HL-60/S4 treated with phorbol 12-myristate 13-acetate at 8.2 ng/mL for 4 days and 3 days (cell line): ENCODE data around the gene HPRT1.
"Not testable (repeated sequence)": the region's sequence is repeated elsewhere in the genome, so short reads cannot be mapped to it uniquely, and the experiment has no call there.

Source experiments
- in situ Hi-C: fragments of 300-500 bp; cut with MboI; formaldehyde crosslinking; loops from 2 replicates; pipeline ENCODE4 v1.15.0; 2022; ENCODE audit warnings: low sequenced_read_pairs

HPRT1 gene, protein sequence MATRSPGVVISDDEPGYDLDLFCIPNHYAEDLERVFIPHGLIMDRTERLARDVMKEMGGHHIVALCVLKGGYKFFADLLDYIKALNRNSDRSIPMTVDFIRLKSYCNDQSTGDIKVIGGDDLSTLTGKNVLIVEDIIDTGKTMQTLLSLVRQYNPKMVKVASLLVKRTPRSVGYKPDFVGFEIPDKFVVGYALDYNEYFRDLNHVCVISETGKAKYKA

DNA sequence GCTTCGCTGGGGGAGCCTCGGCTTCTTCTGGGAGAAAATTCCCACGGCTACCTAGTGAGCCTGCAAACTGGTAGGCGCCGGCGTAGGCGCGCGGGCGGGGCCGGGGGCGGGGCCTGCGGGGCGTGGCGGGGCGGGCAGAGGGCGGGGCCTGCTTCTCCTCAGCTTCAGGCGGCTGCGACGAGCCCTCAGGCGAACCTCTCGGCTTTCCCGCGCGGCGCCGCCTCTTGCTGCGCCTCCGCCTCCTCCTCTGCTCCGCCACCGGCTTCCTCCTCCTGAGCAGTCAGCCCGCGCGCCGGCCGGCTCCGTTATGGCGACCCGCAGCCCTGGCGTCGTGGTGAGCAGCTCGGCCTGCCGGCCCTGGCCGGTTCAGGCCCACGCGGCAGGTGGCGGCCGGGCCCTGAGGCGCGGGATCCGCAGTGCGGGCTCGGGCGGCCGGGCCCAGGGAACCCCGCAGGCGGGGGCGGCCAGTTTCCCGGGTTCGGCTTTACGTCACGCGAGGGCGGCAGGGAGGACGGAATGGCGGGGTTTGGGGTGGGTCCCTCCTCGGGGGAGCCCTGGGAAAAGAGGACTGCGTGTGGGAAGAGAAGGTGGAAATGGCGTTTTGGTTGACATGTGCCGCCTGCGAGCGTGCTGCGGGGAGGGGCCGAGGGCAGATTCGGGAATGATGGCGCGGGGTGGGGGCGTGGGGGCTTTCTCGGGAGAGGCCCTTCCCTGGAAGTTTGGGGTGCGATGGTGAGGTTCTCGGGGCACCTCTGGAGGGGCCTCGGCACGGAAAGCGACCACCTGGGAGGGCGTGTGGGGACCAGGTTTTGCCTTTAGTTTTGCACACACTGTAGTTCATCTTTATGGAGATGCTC is at the start of gene HPRT1:
Gene HPRT1 (plus strand): TSS at position 161 of the 857 bp plus-strand sequence. CDS start 147 bp downstream, at position 308.
- in situ Hi-C loops = no loop called here

DNA sequence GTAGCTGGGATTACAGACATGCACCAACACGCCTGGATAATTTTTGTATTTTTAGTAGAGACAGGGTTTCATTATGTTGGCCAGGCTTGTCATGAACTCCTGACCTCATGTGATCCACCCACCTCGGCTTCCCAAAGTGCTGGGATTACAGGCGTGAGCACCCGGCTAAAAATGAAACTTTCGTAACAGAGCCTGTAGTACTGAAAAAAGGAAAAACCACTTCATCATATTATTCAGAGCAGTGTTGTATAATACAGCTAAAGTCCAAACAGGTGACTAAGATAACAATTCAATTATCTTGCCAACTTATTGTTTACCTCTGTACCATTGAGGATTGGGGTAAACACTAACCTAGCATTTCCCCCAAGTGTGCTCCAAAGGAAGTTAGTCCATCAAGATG is 43.9 kb upstream of the HPRT1 start:
- in situ Hi-C loops = no loop called here

DNA sequence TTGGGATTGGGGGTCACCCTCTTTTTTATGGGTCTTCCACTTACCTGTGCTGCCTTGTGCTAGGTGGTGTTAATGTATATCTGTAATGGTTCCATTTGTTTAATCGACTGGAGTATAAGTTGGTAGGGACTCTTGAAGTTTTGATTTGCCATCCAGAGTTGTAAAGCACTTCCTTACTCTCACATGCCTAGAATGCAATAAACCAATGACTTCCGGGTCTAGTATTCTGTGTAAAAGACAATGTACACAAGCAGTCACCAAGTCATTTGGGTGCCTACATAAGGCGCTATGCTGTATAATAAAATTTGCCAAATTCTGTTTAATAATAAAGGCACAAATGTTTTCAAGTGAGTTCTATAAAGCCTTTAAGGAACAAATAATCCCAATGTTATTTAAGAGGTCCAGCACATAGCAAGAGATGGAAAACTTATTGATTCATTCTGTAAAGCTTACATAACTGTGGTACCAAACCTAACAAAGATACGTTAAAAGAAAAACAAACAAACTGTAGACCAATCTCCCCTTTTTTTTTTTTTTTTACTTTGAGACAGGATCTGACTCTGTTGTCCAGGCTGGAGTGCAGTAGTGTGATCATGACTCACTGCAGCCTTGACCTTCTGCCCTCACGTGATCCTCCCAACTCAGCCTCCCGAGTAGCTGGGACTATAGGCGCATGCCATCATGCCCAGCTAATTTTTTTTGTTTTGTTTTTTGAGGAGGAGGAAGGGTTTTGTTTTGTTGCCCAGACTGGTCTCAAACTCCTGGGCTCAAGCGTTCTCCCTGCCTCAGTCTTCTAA is 41.5 kb upstream of the HPRT1 start:
- in situ Hi-C loops = no loop called here

DNA sequence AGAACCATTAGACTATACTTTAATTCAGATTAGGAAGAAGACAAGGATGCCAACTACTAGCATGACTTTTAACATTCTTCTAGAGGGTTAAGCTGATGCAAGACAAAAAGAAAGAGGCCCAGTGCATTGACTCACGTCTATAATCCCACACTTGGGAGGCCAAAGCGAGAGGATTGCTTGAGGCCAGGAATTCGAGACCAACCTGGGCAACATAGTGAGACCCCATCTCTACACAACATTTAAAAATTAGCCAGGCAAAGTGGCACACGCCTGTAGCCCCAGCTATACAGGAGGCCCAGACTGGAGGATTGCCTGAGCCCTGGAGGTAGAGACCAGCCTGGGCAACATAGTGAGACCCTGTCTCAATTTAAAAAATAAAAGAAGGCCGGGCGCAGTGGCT is 40.2 kb upstream of the HPRT1 start:
- in situ Hi-C loops = no loop called here

DNA sequence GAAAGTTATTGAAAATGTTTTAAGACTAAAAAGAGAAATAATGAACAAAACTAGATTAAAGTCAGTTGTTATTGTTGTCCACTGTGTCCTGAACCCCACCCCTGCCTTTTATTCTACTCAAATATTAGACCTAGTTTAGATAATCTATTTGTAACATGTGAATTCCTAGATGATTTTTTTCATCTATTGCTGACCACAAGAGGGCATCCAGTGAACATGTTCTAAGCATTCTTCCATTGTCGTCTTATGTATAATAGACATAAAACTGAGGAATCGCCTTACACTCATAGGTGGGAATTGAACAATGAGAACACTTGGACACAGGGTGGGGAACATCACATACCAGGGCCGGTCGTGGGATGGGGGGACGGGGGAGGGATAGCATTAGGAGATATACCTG is 36.4 kb upstream of the HPRT1 start:
- in situ Hi-C loops = no loop called here

DNA sequence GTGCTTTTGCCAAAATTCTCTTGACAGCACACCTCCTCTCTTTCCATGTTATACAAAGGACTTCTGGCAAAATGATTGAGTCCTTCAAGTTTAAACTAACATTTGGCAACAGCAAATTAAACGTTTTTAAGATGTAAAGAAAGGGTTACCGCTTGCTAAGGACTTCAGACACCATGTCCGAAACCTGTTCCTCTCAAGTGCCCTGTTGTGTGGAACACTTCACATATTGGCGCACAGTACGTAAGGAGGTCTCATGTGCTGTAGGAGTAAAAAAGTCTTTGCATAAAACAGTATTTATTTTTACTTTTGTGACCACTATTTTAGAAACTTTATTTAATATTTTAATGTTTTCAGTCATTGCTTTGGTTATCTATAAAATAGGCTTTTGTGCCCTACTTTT is 33.7 kb upstream of the HPRT1 start:
- in situ Hi-C loops = no loop called here

DNA sequence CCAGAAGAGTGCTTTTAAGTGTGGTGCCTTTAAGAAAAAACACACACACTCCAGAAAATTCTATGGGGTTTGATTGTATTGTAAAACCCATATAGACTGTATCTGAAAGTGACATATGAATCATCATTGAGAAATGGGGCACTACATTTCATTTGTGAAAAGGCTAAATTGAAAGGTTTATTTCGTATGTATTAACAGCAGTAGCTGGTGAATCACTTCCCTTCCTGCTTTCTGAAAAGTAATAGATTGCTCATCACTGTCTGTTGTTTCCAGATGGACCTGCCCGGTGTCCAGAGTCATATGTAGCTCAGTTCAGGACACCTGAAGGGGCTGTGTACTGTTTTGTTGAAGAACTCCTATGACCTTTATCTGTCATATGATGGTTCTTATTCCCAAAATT is 28.1 kb upstream of the HPRT1 start:
- in situ Hi-C loops = no loop called here

DNA sequence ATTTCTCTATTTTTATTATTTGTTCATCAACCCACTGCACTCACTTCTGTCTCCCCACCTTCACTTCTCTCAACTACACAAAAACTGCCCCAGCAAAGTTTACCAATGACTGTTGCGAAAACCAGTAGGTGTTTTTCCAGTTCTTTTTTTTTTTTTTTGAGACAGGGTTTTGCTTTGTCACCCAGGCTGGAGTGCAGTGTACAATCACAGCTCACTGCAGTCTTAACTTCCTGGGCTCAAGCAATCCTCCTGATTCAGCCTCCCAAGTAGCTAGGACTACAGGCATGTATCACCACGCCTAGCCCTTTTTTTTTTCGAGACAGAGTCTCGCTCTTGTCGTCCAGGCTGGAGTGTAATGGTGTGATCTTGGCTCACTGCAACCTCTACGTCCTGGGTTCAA is 24.1 kb upstream of the HPRT1 start:
- in situ Hi-C loops = no loop called here

DNA sequence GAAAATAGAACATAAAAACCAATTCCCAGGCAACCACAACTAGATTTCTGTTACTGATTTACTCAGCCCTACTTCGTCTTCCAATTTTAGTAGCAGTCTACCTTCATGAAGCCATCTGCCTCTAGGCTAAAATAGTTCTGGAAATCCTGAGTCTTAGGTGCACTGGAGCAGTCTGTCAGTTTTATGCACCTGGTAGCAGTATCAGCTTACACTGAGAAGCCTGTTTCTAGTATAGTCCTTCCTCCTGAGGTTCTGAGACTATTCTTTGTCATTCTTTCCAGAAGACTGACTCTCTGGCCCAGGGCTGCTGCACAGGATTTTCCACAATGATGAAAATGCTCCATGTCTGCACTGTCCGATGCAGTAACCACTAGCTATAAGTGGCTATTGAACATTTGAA is 16.9 kb upstream of the HPRT1 start:
- in situ Hi-C loops = no loop called here

DNA sequence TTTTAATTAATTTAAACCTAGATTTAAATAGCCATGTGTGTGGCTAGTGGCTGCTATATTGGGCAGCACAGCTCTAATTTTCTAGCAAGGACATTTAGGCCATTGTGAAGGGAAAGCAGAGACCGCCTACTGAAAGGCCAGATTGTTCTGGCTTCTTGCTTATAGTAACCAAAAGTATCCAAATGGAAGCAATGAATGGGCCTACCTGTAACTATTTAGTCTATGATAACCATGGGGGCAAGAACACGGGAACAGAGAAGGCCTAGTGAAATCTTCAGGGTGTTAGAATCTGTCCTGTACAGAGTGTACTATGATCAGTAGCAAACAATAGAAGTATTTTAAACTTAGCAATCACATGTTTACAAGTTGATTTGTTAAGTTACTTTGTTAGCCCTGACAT is 16.5 kb upstream of the HPRT1 start:
- in situ Hi-C loops = no loop called here

DNA sequence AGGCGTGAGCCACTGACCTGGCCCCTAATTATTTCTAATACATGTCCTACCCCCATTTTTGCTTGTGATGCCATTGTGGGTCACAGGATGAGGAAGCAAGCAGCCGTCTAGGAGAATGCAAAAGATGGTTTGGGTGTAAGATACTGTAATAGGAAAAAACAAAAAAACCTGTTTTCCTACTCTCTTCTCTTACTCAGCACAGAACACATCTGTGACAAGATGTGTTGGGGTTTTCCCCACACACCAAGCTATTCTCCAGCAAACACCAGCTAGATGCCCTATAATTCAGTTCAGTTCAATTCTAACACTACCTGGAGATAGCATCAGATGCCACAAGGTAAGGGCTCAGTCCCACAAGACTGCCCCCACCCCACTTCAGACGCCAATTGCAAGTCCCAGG is 15.3 kb upstream of the HPRT1 start:
- in situ Hi-C loops = no loop called here

DNA sequence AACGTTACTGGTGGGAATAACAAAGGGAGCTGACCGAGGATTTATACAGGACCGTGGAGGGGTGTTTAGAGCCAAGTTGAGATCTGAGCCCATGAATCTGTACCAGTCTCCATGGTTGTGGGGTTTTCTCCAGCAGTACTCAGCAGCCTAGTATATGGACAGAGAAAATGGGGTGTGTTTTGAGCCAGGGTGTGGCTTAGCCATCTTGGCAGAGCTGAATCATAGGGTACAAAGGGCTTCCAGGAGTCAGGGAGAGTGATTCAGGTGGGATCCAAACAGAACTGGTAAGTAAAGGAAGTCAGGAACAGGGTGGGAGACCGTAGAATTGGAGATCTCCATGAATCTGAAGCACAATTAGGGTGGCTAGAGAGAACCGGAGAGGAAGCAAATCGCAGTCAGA is 7.4 kb upstream of the HPRT1 start:
- in situ Hi-C loops = no loop called here

DNA sequence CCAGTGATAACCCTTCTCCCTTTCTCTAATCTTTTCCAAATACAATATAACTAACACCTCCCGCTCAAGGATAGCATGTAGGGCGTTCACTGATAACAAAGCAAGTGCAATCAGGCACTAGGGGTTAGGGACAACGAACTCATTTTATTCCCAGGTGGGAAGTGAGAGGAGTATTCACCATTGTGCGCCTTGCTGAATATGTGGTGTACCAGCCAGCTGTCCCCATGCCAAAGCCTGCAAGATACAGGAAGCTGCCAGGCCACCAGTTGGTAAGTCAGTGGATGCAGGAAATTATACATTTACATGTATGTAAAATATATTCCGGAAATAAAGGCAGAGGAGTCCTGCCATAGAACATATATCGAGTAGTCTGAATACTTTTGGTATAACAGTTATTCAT is 6.3 kb upstream of the HPRT1 start:
- in situ Hi-C loops = no loop called here

DNA sequence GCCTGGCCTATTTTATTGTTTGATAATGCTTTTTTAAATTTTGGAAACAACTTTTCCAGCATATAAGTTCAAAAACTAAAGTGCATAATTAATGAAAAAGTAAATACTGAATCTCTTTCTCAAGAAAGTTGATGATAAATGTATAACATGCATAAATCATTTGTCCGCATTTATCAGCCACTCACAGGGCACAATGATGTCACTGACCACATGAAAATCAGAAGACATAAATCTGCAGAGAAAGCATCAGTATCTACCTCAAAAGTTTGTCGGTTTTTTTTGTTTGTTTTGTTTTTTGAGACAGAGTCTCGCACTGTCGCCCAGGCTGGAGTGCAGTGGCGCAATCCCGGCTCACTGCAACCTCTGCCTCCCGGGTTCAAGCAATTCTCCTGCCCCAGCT is 5.5 kb upstream of the HPRT1 start:
- in situ Hi-C loops = no loop called here

DNA sequence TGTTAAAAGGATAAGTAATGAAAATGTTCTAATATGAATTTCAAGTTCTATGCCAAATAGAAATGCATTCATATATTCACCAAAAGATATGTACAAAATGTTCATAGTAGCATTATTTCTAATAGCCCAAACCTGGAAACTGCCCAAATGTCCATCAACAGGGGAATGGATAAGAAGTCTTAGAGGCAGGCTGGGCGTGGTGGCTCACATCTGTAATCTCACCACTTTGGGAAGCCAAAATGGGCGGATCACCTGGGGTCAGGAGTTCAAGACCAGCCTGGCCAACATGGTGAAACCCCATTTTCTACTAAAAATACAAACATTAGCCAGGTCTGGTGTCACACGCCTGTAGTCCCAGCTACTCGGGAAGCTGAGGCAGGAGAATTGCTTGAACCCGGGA is 2.3 kb upstream of the HPRT1 start:
- in situ Hi-C loops = no loop called here

DNA sequence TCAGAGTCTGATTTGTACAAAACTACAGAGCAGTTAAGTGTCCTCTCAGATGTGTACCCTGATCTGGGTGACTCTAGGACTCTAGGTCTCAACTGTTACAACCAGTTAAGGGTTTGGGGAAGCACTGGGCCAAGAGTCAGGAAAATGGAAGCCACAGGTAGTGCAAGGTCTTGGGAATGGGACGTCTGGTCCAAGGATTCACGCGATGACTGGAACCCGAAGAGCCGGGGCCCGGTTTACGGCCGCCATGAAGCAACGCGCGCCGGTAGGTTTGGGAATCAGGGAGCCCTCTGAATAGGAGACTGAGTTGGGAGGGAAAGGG is 321 bp upstream of the HPRT1 start:
- in situ Hi-C loops = no loop called here

DNA sequence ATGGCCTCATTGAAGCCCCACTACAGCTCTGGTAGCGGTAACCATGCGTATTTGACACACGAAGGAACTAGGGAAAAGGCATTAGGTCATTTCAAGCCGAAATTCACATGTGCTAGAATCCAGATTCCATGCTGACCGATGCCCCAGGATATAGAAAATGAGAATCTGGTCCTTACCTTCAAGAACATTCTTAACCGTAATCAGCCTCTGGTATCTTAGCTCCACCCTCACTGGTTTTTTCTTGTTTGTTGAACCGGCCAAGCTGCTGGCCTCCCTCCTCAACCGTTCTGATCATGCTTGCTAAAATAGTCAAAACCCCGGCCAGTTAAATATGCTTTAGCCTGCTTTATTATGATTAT is 876 bp downstream of the HPRT1 start:
- in situ Hi-C loops = no loop called here

DNA sequence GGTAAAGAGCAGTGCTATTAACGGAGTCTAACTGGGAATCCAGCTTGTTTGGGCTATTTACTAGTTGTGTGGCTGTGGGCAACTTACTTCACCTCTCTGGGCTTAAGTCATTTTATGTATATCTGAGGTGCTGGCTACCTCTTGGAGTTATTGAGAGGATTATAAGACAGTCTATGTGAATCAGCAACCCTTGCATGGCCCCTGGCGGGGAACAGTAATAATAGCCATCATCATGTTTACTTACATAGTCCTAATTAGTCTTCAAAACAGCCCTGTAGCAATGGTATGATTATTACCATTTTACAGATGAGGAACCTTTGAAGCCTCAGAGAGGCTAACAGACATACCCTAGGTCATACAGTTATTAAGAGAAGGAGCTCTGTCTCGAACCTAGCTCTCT is 1.5 kb downstream of the HPRT1 start:
- in situ Hi-C loops = no loop called here

DNA sequence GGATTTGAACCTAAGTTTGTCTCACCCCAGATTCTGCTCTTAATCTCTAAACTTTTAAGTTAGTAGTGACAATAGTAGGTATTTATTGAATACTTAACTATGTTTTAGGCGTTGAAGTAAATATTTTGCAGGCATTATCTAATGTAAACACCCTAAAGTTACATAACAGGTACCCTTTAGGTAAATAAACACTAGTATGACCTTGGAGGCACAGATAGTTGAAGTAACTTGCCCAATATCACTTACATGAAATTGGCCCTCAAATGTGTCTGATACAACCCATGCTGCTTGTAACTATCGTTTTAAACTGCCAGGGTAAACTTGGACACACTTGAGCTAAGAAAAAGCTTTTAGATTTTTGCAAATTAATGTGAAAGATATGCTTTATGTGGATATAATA is 3.0 kb downstream of the HPRT1 start:
- in situ Hi-C loops = no loop called here

DNA sequence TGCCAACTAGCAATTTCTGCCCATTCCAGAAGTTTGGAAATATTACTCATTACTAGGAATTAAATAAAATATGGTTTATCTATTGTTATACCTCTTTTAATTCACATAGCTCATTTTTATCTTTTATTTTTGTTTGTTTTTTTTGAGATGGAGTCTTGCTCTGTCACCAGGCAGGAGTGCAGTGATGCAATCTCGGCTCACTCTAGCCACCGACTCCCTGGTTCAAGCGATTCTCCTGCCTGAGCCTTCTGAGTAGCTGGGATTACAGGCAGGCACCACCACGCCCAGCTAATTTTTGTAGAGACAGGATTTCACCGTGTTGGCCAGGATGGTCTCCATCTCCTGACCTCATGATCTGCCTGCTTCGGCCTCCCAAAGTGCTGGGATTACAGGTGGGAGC is 4.5 kb downstream of the HPRT1 start:
- in situ Hi-C loops = not testable (repeated sequence)

DNA sequence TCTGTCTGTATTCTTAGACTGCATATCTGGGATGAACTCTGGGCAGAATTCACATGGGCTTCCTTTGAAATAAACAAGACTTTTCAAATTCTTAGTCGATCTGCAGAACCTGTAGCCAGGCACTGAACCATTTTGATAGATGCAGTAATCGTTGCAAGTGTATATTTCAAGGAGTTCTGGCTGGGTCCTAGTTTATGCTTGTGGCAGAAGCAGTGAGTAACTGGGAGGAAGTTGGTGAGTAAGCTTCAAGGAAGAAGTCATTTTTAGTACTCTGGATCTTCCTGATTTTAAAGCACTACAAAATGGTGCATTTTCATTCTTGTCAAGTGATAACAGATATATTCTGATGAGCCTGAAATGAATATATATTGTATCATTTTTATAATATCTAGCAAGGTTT is 9.5 kb downstream of the HPRT1 start:
- in situ Hi-C loops = no loop called here

DNA sequence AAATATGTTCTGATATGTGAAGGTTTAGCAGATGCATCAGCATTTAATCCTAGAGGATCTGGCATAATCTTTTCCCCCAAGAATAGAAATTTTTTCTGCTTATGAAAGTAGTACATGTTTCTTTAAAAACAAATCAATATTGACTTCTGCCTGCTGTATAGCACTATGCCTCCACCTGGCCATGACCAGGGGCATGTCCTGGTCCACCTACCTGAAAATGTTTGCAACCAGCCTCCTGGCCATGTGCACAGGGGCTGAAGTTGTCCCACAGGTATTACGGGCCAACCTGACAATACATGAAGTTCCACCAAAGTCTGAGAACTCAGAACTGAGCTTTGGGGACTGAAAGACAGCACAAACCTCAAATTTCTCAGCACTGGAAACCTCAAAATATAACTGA is 10.0 kb downstream of the HPRT1 start:
- in situ Hi-C loops = no loop called here
